Measurements from ENCODE around the gene TCTN3. TPM values are rescaled to one million over a fixed set of nuclear protein-coding genes. Genes with fewer than 3 reads are reported as not detected.

Gene TCTN3
- polyA plus RNA-seq, 1 donor, result 23.7 TPM

DNA sequence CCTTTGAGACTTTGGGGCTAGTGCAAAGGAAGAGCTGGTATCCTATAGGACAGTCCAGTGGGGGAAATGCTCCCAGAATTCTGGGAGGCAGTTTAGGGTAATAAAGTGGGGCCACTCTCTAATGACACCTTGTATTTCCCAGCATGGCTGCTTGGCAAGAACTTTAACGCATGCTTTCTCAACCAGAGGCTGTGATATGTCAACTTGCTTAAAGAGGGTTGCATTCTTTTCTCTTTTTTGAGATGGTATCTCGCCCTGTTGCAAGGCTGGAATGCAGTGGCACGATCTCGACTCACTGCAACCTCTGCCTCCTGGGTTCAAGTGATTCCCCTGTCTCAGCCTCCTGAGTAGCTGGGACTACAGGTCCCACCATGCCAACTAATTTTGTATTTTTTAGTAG lies 75.6 kb downstream of the TCTN3 start:
- no peak for DNase-seq

DNA sequence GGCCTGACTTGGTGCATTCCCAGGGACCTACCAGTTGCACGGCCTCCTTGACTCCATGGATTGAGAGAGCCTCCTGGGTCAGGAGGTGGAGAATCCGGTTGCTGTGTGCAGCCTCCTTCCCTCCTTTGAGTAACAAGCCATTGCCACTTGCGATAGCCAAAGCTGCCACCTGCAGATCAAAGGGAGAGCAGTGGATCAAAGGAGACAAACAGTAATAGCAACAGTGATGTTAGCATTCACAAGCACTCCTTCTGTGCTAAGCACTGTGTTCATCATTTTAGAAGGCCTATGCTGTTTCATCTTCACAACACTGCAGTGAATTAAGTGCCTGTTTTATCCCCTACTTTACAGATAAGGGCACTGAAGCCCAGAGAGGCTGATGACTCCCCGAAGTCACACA lies 77.3 kb downstream of the TCTN3 start:
- no peak for DNase-seq

Other genes with a start within 250 kb of the TCTN3 start
- gene SORBS1, start 132.6 kb downstream of the TCTN3 start, polyA plus RNA-seq (ENCODE audit: insufficient read length), result 72.6 TPM
- 31.3 TPM for gene ALDH18A1, start 37.2 kb downstream of the TCTN3 start, polyA plus RNA-seq (ENCODE audit: insufficient read length)
- 10.4 TPM for gene ENTPD1, start 62.2 kb upstream of the TCTN3 start, polyA plus RNA-seq (ENCODE audit: insufficient read length)
- 0.54 TPM for gene CC2D2B, start 214.0 kb upstream of the TCTN3 start, polyA plus RNA-seq (ENCODE audit: insufficient read length)

All from hindlimb muscle (tissue), 1 donor.